Upper lobe of right lung (tissue), 1 donor: Measurements from ENCODE around the gene HDDC2. TPM values are rescaled to one million over a fixed set of nuclear protein-coding genes. Genes with fewer than 3 reads are reported as not detected.

ENCODE experiments used
- ATAC-seq: fragments of 200-7000 bp; cut with Tn5 transposase; one replicate; pipeline ENCODE4 v1.9.1; 2020; ENCODE audit warnings: mild to moderate bottlenecking, moderate library complexity
- DNase-seq: peaks from one replicate; pipeline ENCODE4 v3.0.0-alpha.2; 2020
- H3K27ac ChIP-seq: fragments of 200-600 bp; one replicate; pipeline ENCODE4 v1.8.0; 2022
- H3K27me3 ChIP-seq: fragments of 200-600 bp; one replicate; pipeline ENCODE4 v1.8.0; 2022; ENCODE audit warnings: mild to moderate bottlenecking
- H3K36me3 ChIP-seq: fragments of 200-600 bp; one replicate; pipeline ENCODE4 v1.8.0; 2022
- H3K4me1 ChIP-seq: fragments of 200-600 bp; one replicate; pipeline ENCODE4 v1.8.0; 2022
- H3K4me3 ChIP-seq: fragments of 200-600 bp; one replicate; pipeline ENCODE4 v1.8.0; 2022; ENCODE audit warnings: mild to moderate bottlenecking
- H3K9me3 ChIP-seq: fragments of 200-600 bp; one replicate; pipeline ENCODE4 v1.8.0; 2022
- intact Hi-C: fragments of 100-400 bp; cut with DNase I; formaldehyde crosslinking; loops from one replicate; pipeline ENCODE4 v1.11.0; 2022
- total RNA-seq: library from RNA; stranded (reverse); fragmentation: NEBNext Ultra II Directional; extraction: Animal tissue kit (Norgen Biotek cat#: 25700); gene quantifications from one replicate; pipeline ENCODE4 v1.2.1, GENCODE V29; 2021
- TF ChIP-seq, protein P1 (sequence below): fragments of 200-600 bp; IDR thresholded peaks from one replicate; pipeline ENCODE4 v1.8.0; 2022; ENCODE audit warnings: antibody characterized with exemption
- donor health status: DM: no; HTN: yes; CAD: no; lungs with severe emphysema.

HDDC2 gene
- total RNA-seq, 1 donor from 2014 or later = 51.7 TPM

GRCh38 chr6:125279961-125280360, 21.8 kb downstream of the HDDC2 start:
- peaks cover 29% of the 10 kb centered on the region for H3K36me3 ChIP-seq
- TF ChIP-seq, protein P1, sequence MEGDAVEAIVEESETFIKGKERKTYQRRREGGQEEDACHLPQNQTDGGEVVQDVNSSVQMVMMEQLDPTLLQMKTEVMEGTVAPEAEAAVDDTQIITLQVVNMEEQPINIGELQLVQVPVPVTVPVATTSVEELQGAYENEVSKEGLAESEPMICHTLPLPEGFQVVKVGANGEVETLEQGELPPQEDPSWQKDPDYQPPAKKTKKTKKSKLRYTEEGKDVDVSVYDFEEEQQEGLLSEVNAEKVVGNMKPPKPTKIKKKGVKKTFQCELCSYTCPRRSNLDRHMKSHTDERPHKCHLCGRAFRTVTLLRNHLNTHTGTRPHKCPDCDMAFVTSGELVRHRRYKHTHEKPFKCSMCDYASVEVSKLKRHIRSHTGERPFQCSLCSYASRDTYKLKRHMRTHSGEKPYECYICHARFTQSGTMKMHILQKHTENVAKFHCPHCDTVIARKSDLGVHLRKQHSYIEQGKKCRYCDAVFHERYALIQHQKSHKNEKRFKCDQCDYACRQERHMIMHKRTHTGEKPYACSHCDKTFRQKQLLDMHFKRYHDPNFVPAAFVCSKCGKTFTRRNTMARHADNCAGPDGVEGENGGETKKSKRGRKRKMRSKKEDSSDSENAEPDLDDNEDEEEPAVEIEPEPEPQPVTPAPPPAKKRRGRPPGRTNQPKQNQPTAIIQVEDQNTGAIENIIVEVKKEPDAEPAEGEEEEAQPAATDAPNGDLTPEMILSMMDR = no peak
- DNase-seq (no peak), ATAC-seq (no peak)
- no peaks in the 10 kb centered on the region for H3K27me3 ChIP-seq
- no peak overlapping the region for H3K27ac ChIP-seq
- H3K4me1 ChIP-seq = no peaks in the 10 kb centered on the region
- intact Hi-C loops = no loop called here
- no peak overlapping the region for H3K4me3 ChIP-seq
- peaks cover 4% of the 10 kb centered on the region for H3K9me3 ChIP-seq

GRCh38 chr6:125277838-125278237, 23.9 kb downstream of the HDDC2 start:
- Histone ChIP-seq H3K27me3 (no peaks in the 10 kb centered on the region), H3K36me3 (peaks cover 39% of the 10 kb centered on the region), H3K4me1 (no peaks in the 10 kb centered on the region), H3K27ac (no peak overlapping the region), H3K4me3 (no peak overlapping the region), H3K9me3 (peaks cover 3% of the 10 kb centered on the region)
- TF ChIP-seq, protein P1 = no peak
- ATAC-seq (no peak), DNase-seq (no peak)
- intact Hi-C loops = no loop called here

- intact Hi-C loops = no loop called here
- Histone ChIP-seq H3K4me1 (no peaks in the 10 kb centered on the region), H3K9me3 (no peaks in the 10 kb centered on the region), H3K27me3 (no peaks in the 10 kb centered on the region), H3K36me3 (peaks cover 37% of the 10 kb centered on the region), H3K4me3 (no peak overlapping the region), H3K27ac (no peak overlapping the region)
- TF ChIP-seq, protein P1 = no peak
- no peak for ATAC-seq
- DNase-seq = no peak
Observed at GRCh38 chr6:125275779-125276178, 26.0 kb downstream of the HDDC2 start.

- ATAC-seq = no peak
- no peaks in the 10 kb centered on the region for H3K27me3 ChIP-seq
- intact Hi-C loops = no loop called here
- no peak overlapping the region for H3K27ac ChIP-seq
- TF ChIP-seq, protein P1 = no peak
- H3K4me3 ChIP-seq = no peak overlapping the region
- no peaks in the 10 kb centered on the region for H3K9me3 ChIP-seq
- no peak for DNase-seq
- H3K4me1 ChIP-seq = no peaks in the 10 kb centered on the region
- peaks cover 30% of the 10 kb centered on the region for H3K36me3 ChIP-seq
Observed at GRCh38 chr6:125274935-125275334, 26.8 kb downstream of the HDDC2 start.

- TF ChIP-seq, protein P1 = no peak
- no peaks in the 10 kb centered on the region for H3K9me3 ChIP-seq
- no peak overlapping the region for H3K27ac ChIP-seq
- no peak overlapping the region for H3K4me3 ChIP-seq
- DNase-seq (no peak), ATAC-seq (peak; percentile 18)
- H3K4me1 ChIP-seq = no peaks in the 10 kb centered on the region
- peaks cover 27% of the 10 kb centered on the region for H3K36me3 ChIP-seq
- intact Hi-C loops = no loop called here
- H3K27me3 ChIP-seq = no peaks in the 10 kb centered on the region
Observed at GRCh38 chr6:125273965-125274364, 27.8 kb downstream of the HDDC2 start.

DNA sequence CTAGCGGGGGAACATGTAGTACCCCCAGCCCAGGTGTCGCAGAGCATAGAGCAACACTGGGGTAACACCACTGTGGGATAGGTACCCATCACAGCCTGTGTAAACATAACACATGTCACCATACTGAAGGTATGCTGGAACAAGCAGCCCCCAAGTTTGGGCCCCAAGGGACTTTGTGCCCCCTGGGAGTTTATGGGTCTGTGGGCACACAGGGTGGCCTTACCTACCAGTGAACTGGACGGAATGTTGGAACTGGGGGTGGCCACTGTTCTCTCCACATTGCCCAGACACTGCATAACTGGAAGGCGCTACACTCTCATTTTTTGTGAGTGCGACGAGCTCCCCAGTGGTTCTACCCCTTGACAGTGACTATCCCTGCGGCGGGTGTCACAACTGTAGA, 28.5 kb downstream of the HDDC2 start:
- ATAC-seq = no peak
- Histone ChIP-seq H3K27ac (no peak overlapping the region), H3K9me3 (no peaks in the 10 kb centered on the region), H3K4me1 (no peaks in the 10 kb centered on the region), H3K36me3 (peaks cover 25% of the 10 kb centered on the region), H3K4me3 (no peak overlapping the region), H3K27me3 (no peaks in the 10 kb centered on the region)
- intact Hi-C loops = no loop called here
- no peak for DNase-seq
- TF ChIP-seq, protein P1 = no peak
